KG1 (cell line): ENCODE measurements around the gene P2RX6.

ENCODE experiments used
- DNase-seq: peaks from one replicate; lab custom pipeline; 2025; lab: John Stamatoyannopoulos, UW

The P2RX6 gene

GRCh38 chr22:20979940-20980453 is 35.0 kb upstream of the P2RX6 start:
- no peak for DNase-seq

DNA sequence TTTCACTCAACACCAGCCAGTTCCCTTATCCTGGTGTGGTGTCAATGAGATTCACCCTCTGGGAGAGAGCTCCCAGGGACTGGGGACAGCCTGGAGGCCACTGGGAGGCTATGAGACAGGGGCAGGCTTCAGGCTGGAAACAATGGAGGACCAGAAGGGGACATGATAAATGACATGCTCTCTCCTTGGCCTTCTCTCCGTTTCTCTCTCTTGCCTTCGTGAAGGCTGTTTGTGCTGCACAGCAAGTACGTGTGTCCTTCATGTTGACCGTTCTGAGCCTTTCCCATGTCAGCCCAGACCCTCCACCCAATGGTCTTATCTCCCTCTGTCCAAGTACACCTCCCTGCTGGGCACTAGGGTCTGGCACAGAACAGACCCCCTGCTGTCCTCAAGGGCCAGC is 34.4 kb upstream of the P2RX6 start:
- no peak for DNase-seq

GRCh38 chr22:20980938-20981722 is 33.8 kb upstream of the P2RX6 start:
- no peak for DNase-seq

DNA sequence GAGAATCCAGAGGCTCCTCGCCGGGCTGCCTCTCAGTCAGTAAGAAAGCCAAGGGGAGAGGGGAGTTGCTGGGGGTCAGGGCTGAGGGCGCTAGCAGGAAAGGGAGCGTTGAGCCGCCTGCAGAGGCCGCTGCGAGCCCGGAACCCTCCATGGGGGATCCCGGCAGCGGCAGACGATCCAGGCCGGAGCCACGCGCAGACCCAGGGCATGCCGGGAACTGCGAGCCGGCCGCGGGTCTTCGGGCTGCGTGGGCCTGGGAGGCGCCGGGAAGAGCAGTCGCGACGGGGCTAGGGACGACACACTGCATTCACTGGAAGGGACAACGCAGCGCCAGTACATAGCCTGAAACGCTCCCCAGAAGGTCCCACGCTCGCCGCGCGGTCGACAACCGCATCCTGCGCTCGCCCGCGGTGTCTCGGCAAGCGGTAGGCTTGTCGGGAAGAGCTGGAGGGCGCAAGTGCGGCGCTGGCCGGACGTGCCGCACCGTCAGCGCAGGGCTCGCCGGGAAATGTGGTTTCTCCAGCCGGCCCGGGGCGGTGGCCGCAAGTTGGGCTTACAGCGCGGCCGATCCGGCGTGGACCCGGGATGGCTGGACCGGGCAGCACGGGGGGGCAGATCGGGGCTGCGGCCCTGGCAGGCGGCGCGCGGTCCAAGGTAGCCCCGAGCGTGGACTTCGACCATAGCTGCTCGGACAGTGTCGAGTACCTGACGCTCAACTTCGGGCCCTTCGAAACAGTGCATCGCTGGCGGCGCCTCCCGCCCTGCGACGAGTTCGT is 33.0 kb upstream of the P2RX6 start, which contains the start of gene LZTR1:
Gene LZTR1, plus strand, starts transcription at position 511 of the 776 bp plus-strand sequence. Its CDS starts 75 bp downstream, at position 586.
- DNase-seq = peak; percentile 85

GRCh38 chr22:20982563-20982882 is 32.4 kb upstream of the P2RX6 start:
- no peak for DNase-seq

GRCh38 chr22:20983081-20983771 is 31.7 kb upstream of the P2RX6 start:
- DNase-seq = no peak

DNA sequence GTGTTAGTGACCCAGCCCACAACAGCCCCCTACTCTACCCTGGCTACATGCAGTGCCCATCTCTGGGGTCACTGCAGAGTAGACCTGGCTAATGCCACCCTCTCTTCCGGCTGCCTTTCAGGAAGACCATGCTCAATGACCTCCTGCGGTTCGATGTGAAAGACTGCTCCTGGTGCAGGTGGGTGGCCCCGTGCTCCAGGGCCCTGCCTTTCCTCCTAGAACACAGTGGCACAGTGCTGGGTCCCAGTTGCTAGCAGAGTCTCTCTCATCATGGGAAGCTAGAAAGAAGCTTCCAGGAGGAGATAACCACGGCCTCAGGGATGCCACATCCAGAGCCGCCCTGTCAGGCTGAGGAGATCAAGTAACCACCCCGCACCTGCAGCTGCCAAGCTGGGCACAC is 29.2 kb upstream of the P2RX6 start:
- DNase-seq = no peak

- DNase-seq = no peak
These were observed 28.6 kb upstream of the P2RX6 start for GRCh38 chr22:20986365-20986764.

- DNase-seq = no peak
These were observed 27.6 kb upstream of the P2RX6 start for GRCh38 chr22:20987375-20987774.

- DNase-seq = no peak
These were observed 26.2 kb upstream of the P2RX6 start for GRCh38 chr22:20988573-20989322.

DNA sequence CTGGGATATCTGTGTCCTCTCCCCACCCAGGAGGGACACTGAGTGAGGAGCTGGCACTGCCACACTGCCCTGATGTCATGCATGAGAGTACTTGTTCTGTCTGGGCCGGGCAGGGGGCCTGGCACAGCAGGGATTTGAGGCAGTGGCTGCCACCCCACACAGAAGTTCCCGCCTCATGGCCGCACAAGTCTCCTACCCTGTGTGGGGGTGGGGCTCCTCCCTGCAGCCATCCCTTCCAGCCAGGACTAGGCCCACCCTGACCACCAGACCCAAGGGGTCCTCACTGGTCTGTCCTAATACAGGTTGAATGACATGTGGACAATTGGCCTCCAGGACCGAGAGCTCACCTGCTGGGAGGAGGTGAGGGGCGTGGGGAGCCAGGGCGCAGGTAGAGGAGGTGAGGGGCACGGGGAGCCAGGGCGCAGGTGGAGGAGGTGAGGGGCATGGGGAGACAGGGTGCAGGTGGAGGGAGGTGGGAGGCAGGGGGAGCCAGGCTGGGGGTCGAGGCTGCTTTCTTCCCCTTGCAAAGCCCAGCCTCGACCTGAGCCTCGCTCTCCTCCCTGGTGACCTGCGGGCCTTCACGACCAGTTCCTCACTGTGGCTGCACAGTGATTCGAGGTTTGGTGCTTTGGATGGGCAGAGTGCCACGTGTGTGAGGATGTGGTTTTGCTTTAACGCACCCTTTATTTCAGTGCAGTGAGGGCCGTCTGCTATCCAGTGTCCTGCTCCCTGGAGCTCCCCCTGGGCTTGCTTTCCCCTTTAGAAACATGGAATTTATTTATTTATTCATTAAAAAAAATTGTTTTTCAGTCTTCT is 25.4 kb upstream of the P2RX6 start:
- DNase-seq = no peak

- no peak for DNase-seq
These were observed 24.5 kb upstream of the P2RX6 start for GRCh38 chr22:20990184-20991180.

DNA sequence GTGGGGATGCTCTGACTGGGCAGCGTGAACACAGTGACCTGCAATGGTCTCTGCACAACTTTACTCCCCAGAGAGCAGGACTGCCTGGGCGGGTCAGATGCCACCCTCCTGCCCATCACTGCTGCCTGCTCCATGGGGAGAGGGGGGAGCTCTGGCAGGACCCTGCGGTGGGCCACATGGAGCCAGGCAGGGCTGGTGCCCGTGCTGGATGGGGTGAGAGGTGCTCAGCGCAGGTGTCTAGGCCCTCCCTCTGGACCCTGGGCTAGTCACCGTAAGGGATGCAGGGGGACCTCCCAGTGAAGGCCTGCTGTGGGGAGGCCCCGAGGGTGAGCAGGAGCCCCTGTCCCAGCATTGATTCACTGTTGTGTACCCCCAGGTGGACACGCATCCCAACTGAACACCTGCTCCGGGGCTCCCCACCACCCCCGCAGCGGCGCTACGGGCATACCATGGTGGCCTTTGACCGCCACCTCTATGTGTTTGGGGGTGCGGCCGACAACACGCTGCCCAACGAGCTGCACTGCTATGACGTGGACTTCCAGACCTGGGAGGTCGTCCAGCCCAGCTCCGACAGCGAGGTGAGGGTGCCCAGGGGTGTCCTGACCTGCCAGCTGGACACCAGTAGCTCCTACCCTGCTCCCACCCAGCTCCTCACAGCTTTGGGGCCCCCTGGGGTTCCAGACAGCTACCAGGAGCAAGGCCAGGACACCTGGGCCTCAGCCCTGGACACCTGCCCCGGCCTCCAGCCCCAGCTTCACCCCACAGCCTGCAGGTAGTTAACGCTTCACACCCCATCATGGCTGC is 23.5 kb upstream of the P2RX6 start:
- no peak for DNase-seq

- DNase-seq = no peak
These were observed 22.9 kb upstream of the P2RX6 start for GRCh38 chr22:20992056-20992442.

DNA sequence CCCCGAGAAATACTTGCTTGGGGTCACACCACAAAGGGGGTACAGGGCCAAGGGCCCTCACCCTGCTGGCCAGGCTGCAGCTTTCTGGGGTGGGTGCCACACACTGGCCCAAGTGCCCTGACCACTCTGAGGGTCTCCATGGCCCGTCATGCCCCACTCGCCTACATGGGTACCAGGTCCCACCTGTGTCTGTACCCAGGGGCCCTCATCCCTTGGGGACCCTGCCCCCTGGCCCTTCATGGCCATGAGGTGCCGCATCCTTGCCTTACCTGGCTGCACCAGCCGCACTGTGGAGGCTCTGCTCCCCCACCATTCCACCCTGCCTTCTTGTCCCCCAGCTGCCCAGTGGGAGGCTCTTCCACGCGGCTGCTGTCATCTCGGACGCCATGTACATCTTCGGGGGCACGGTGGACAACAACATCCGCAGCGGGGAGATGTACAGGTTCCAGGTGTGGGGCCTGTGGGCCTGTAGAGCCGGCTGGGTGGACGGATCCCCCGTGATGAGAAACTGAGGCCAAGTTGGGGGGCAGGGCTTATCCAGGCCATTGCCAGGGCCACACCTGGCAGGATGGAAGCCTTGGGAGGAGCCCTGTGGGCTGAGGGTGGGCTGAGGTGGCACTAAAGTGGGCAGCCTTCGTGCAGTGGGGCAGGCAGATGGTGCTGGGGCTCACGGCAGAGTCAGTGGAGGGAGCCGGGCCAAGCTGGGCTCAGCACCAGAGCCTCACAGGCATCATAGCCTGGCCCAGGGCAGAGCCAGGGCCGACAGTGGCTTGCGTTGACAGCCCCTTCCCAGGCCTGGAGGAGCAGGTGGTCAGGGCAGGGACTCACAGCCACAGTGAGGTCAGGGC is 22.3 kb upstream of the P2RX6 start:
- DNase-seq = no peak

- DNase-seq = no peak
These were observed 21.4 kb upstream of the P2RX6 start for GRCh38 chr22:20993304-20994127.
